Right atrium auricular region (tissue), 2 donors: Measurements from ENCODE around the gene CLCA1. TPM values are rescaled to one million over a fixed set of nuclear protein-coding genes. Genes with fewer than 3 reads are reported as not detected.

Experiments used
- DNase-seq: peaks from one replicate; pipeline ENCODE4 v3.0.0-alpha.2; 2019; ENCODE audit warnings: low spot score
- H3K27ac ChIP-seq, 2 donors: fragments of 200-600 bp; sonication (generic); 1 replicate in 1 of 2; 2 replicates in 1 of 2; pipeline ENCODE4 v1.5.1; 2016 to 2019
- H3K27me3 ChIP-seq, 2 donors: fragments of 200-600 bp; sonication (generic); one replicate each; pipeline versions ENCODE4 v1.5.1 to v1.6.0; 2017 to 2019
- H3K36me3 ChIP-seq: fragments of 200-600 bp; sonication (generic); one replicate; pipeline ENCODE4 v1.5.1; 2016
- H3K4me1 ChIP-seq, 2 donors: fragments of 200-600 bp; sonication (generic); one replicate each; pipeline versions ENCODE4 v1.5.1 to v1.6.0; 2017 to 2019
- H3K4me3 ChIP-seq, 2 donors: fragments of 200-600 bp; sonication (generic); 1 replicate in 1 of 2; 2 replicates in 1 of 2; pipeline ENCODE4 v1.5.1; 2017 to 2019; ENCODE audit warnings: mild to moderate bottlenecking in 1 of 2, moderate library complexity in 1 of 2
- H3K9me3 ChIP-seq, 2 donors: fragments of 200-600 bp; sonication (generic); one replicate each; pipeline ENCODE4 v1.5.1; 2019
- total RNA-seq, 2 donors: library from RNA; depleted of rRNA; stranded (reverse); fragments of >200 nt; gene quantifications; one replicate each; pipeline ENCODE4 v1.1.0, GENCODE V29; 2016
- TF ChIP-seq, protein P1 (sequence below), 2 donors: fragments of 200-600 bp; sonication (generic); IDR thresholded peaks; one replicate each; pipeline ENCODE4 v1.5.1; 2019; ENCODE audit warnings: antibody characterized with exemption in 2 of 2

CLCA1 gene
- total RNA-seq, 2 donors from 2014 or later = not detected

DNA sequence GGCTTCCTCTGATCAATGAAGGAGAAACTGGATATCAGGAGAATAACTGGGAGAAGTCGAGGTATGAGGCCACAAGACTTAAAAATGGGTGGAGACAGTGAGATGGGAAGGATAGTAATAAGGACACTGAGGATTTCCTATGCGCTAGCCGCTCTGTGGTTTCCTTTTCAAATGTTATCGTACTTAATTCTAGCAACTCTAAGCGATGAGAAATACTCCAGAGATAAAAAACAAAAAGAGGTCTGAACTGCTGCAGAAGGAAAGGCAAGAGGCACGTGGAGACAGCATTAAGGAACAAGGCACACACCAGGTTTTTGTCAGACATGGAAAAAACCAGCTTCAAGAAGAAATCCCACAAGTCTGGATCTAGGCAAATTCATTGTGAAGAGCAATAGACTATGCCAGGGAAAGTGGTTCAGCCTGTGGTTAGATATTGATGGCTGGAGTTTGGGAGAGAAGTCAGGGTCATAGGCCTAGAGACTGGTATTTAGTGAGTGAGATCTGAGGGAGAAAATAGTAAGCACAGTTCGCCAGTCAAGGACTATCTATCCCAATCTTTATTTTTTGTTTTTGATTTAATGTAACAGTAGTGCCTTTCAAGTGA lies 39.5 kb upstream of the CLCA1 start:
- Histone ChIP-seq H3K27me3 (no peaks in the 10 kb centered on the region), H3K27ac (peak overlapping the region in 1 of 2 donors; percentile 57), H3K36me3 (no peaks in the 10 kb centered on the region), H3K4me1 (peaks cover 0 to 13% of the 10 kb centered on the region in 2 donors), H3K4me3 (no peak overlapping the region), H3K9me3 (no peaks in the 10 kb centered on the region)
- TF ChIP-seq, protein P1, sequence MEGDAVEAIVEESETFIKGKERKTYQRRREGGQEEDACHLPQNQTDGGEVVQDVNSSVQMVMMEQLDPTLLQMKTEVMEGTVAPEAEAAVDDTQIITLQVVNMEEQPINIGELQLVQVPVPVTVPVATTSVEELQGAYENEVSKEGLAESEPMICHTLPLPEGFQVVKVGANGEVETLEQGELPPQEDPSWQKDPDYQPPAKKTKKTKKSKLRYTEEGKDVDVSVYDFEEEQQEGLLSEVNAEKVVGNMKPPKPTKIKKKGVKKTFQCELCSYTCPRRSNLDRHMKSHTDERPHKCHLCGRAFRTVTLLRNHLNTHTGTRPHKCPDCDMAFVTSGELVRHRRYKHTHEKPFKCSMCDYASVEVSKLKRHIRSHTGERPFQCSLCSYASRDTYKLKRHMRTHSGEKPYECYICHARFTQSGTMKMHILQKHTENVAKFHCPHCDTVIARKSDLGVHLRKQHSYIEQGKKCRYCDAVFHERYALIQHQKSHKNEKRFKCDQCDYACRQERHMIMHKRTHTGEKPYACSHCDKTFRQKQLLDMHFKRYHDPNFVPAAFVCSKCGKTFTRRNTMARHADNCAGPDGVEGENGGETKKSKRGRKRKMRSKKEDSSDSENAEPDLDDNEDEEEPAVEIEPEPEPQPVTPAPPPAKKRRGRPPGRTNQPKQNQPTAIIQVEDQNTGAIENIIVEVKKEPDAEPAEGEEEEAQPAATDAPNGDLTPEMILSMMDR (IDR thresholded peaks at IDR 0.05) = no peak
- no peak for DNase-seq

DNA sequence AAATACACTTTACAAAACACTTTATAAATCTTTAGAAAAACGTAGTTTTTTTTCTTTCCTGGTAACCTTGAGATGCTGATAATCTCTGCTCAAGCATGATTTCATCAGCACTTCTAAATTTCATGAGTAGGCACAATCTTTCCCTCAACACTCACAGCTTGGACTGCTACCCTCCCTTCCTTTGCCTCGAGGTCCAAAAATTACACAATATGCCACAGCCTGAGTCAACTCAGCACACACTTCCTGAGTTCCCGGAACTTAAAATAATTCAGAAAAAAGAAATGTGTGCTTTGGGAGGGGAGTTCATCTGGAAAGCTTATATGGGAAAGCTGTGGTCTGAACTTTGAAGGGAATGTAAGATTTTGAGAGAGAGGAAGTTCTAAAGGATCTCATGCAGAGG lies 38.9 kb upstream of the CLCA1 start:
- H3K4me3 ChIP-seq = no peak overlapping the region

DNA sequence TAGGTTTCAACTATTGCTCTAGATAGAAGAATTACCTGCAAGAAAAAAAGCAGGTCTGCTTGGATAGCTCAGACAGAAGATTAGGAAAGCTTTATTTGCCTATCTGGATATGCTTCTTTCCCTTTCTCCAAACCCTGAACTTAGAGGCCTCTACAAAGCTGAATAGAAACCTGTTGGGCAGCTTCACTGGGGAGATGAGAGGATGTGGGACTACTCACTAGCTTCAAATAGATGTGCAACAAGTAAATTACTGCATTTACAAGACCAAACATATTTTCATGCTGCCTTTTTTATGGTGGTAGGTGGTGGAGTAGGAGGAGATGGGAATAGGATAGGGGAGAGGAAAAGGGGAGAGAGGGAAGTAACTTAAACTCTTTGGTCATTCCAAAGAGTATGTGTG lies 38.4 kb upstream of the CLCA1 start:
- TF ChIP-seq, protein P1 (IDR thresholded peaks at IDR 0.05) = no peak
- Histone ChIP-seq H3K9me3 (no peaks in the 10 kb centered on the region), H3K4me3 (no peak overlapping the region), H3K27me3 (no peaks in the 10 kb centered on the region), H3K27ac (peak overlapping the region; percentile 42 to 57), H3K4me1 (peaks cover 0 to 13% of the 10 kb centered on the region in 2 donors), H3K36me3 (no peaks in the 10 kb centered on the region)
- no peak for DNase-seq

More for the DNA sequence above, 38.9 kb upstream of the CLCA1 start:
- Histone ChIP-seq H3K27ac (peak overlapping the region; percentile 42 to 57), H3K9me3 (no peaks in the 10 kb centered on the region), H3K4me1 (peaks cover 0 to 13% of the 10 kb centered on the region in 2 donors), H3K27me3 (no peaks in the 10 kb centered on the region), H3K36me3 (no peaks in the 10 kb centered on the region)
- peak; percentile 68 for DNase-seq
- TF ChIP-seq, protein P1 (IDR thresholded peaks at IDR 0.05) = no peak

DNA sequence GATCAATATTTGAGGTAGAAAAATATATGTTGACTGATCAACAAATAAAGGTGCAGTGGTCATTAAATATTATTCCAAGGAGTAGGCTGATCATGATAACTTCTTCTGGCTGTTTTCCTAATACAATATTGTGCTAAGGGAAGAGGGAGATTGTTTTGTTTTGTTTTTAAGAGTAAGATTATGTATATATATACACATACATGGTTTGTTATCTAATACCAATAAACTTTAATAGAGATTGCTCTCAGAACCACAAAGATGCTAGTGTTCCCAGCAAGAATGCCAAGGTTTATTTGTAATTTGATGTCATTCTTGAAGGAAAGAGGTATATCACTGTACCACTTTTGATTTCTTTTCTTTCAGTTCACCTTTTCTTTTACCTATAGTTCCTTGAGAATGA lies 34.7 kb upstream of the CLCA1 start:
- Histone ChIP-seq H3K36me3 (no peaks in the 10 kb centered on the region), H3K27me3 (no peaks in the 10 kb centered on the region), H3K4me3 (no peak overlapping the region), H3K9me3 (no peaks in the 10 kb centered on the region), H3K27ac (no peak overlapping the region), H3K4me1 (peaks cover 0 to 13% of the 10 kb centered on the region in 2 donors)
- TF ChIP-seq, protein P1 (IDR thresholded peaks at IDR 0.05) = no peak
- DNase-seq = no peak

DNA sequence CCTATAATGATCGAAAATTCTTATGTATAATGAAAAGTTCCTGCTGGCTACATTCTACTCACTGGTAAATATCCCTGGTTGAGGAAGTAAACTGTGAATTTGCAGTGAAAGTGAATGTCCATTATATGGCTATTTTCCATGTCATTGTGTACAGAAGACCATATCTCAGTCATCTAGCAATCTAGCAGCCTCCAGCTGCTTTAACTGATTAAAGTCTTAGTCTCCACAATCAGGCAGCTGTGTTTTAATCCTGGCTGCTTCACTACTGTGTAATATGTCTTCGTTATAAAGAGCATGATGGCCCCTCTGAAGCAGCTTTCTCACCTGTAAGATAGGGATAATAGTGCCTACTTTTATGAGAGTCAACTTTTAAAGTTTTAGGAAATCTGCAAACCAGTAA lies 33.4 kb upstream of the CLCA1 start:
- Histone ChIP-seq H3K36me3 (no peaks in the 10 kb centered on the region), H3K9me3 (no peaks in the 10 kb centered on the region), H3K27ac (no peak overlapping the region), H3K27me3 (no peaks in the 10 kb centered on the region), H3K4me1 (peaks cover 0 to 3% of the 10 kb centered on the region in 2 donors), H3K4me3 (no peak overlapping the region)
- TF ChIP-seq, protein P1 (IDR thresholded peaks at IDR 0.05) = no peak
- DNase-seq = no peak

DNA sequence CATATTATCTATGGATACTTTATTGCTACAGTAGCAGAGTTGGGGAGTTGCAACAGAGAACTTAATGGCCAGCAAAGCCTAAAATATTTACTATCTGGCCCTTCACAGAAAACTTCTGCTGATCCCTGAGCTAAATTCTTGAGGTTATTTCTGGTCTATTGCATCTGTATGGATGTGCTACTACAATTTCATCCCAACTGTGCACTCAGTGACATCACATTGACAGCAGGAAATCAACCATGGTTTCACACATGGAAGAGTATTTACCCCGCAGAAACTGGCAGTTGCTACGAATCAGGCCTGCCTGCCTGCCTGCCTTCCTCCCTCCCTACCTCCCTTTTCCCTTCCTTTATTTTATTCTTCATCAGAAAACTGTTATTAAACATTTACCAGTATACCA lies 32.7 kb upstream of the CLCA1 start:
- no peaks in the 10 kb centered on the region for H3K9me3 ChIP-seq
- TF ChIP-seq, protein P1 (IDR thresholded peaks at IDR 0.05) = no peak
- no peaks in the 10 kb centered on the region for H3K4me1 ChIP-seq
- no peaks in the 10 kb centered on the region for H3K27me3 ChIP-seq
- H3K36me3 ChIP-seq = no peaks in the 10 kb centered on the region
- no peak for DNase-seq
- H3K27ac ChIP-seq = no peak overlapping the region
- H3K4me3 ChIP-seq = no peak overlapping the region
